GM23248 (cell line): ENCODE data around the gene TAF1.

Experiments used
- EZH2 ChIP-seq: fragments of 200-600 bp; sonication (generic); IDR thresholded peaks from 2 replicates; pipeline ENCODE4 v1.6.1; 2018; ENCODE audit warnings: antibody characterized with exemption, mild to moderate bottlenecking; ENCODE audit not compliant: insufficient read depth, poor library complexity, severe bottlenecking
- EZH2phosphoT487 ChIP-seq: fragments of 200-600 bp; sonication (generic); IDR thresholded peaks from 2 replicates; pipeline ENCODE4 v1.6.1; 2018; ENCODE audit warnings: antibody characterized with exemption, moderate library complexity, mild to moderate bottlenecking, low read depth; ENCODE audit not compliant: insufficient read depth

DNA sequence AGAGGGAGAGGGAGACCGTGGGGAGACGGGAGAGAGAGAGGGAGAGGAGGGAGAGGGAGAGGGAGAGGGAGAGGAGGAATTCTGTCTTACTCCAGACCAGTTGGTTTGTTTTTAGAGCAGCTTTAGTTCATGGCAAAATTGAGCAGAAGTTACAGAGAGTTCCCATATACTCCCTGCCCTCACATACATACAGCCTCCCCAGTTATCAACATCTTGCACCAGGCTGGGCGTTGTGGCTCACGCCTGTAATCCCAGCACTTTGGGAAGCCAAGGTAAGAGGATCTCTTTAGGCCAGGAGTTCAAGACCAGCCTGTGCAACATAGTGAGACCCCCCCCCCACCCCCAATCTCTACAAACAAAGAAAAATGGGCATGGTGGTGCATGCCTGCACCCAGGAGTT, 86.9 kb downstream of the TAF1 start:
- TF ChIP-seq EZH2phosphoT487 (no peak), EZH2 (no peak)
